Measurements from ENCODE around the gene MCM9. TPM values are rescaled to one million over a fixed set of nuclear protein-coding genes. Genes with fewer than 3 reads are reported as not detected.

MCM9 gene
- total and polyA plus RNA-seq, 2 of the 4 experiments (the other 2 are of a cell fraction) = 3.5 to 7.2 TPM

GRCh38 chr6:118903691-118904090 lies 31.3 kb downstream of the MCM9 start:
- H4K91ac ChIP-seq (ENCODE audit: insufficient read depth, low read depth, low read length) = no peak overlapping the region
- H3K23ac ChIP-seq (ENCODE audit: low read depth, low read length) = no peak overlapping the region
- H2AK5ac ChIP-seq (ENCODE audit: low read depth, low read length) = no peak overlapping the region
- no peaks in the 10 kb centered on the region for H3K9me3 ChIP-seq (ENCODE audit: control insufficient read depth, insufficient read depth, low read length)
- intact Hi-C loops (cut with micrococcal nuclease) (no loop called here), in situ Hi-C loops (cut with MboI; ENCODE audit: low sequenced_read_pairs) (no loop called here), dilution Hi-C loops (cut with HindIII; ENCODE audit: low sequenced_read_pairs, unreplicated experiment) (no loop called here)
- H3K4me1 ChIP-seq (ENCODE audit: control insufficient read depth, insufficient read depth, low read length) = peaks cover 4% of the 10 kb centered on the region; the same call in 1 of the 2 replicates
- H3K9me1 ChIP-seq (ENCODE audit: insufficient read depth, low read length) = peaks cover 8% of the 10 kb centered on the region; the same call in 1 of the 2 replicates
- no peak overlapping the region for H2BK5ac ChIP-seq (ENCODE audit: low read depth, low read length, poor library complexity, severe bottlenecking)
- no peak overlapping the region for H3K56ac ChIP-seq (ENCODE audit: extremely low read depth, insufficient read depth, low read length)
- no peak overlapping the region for H3K4me2 ChIP-seq (ENCODE audit: low read depth, low read length)
- WGBS, 2 experiments (ENCODE audit: extremely low coverage in 2 of 2, insufficient read length in 1 of 2) = no CpG with 5 or more reads among the region's 6 CpGs
- ATAC-seq (ENCODE audit: low read depth) (no peak), DNase-seq (no peak)
- POLR2A ChIA-PET (ENCODE audit: unreplicated experiment) = no interaction called here
- H2AK9ac ChIP-seq (replicated peaks; ENCODE audit: low read depth, low read length, poor library complexity) = no peak overlapping the region
- CTCF ChIA-PET = no interaction called here
- no peak overlapping the region for H2AFZ ChIP-seq (replicated peaks; ENCODE audit: low read length, poor library complexity)
- H4K5ac ChIP-seq (ENCODE audit: low read depth, low read length) = no peak overlapping the region
- BruUV-seq (replicated peaks) = no TSS peak
- no peak overlapping the region for H3K27ac ChIP-seq (ENCODE audit: insufficient read depth, low read length)
- H3K27me3 ChIP-seq (ENCODE audit: control insufficient read depth, insufficient read depth, low read length) = no peaks in the 10 kb centered on the region
- H3K9ac ChIP-seq (ENCODE audit: low read depth, low read length) = no peak overlapping the region
- H3K79me1 ChIP-seq (ENCODE audit: low read depth in 1 of 2, low read length in 2 of 2) = peaks cover 39 to 43% of the 10 kb centered on the region in 2 experiments
- H3K4me3 ChIP-seq (ENCODE audit: insufficient read depth, low read depth, low read length) = no peak overlapping the region
- peaks cover 9% of the 10 kb centered on the region for H3K36me3 ChIP-seq (ENCODE audit: control insufficient read depth, insufficient read depth, low read length)
- TF ChIP-seq CTCF (conservative IDR thresholded peaks at IDR 0.05; ENCODE audit: low read depth, low read length) = no peak
- no peak for TF ChIP-seq USF2 (IDR thresholded peaks at IDR 0.05; ENCODE audit: low read depth, low read length)
- TF ChIP-seq CHD1 (IDR thresholded peaks at IDR 0.05; ENCODE audit: low read depth, low read length) = no peak
- TF ChIP-seq RCOR1 (IDR thresholded peaks at IDR 0.05; ENCODE audit: insufficient replicate concordance, low read length) = no peak
- no peak for TF ChIP-seq RAD21 (IDR thresholded peaks at IDR 0.05; ENCODE audit: low read length)
- no peak for TF ChIP-seq BHLHE40 (IDR thresholded peaks at IDR 0.05; ENCODE audit: low read depth, low read length)
- no peak for TF ChIP-seq FOS (IDR thresholded peaks at IDR 0.05; ENCODE audit: low read depth, low read length)
- no peak for TF ChIP-seq POLR2A (IDR thresholded peaks at IDR 0.05; ENCODE audit: low read depth, low read length)
- no peak for TF ChIP-seq MAFK (IDR thresholded peaks at IDR 0.05; ENCODE audit: low read depth, low read length)
- TF ChIP-seq MXI1 (IDR thresholded peaks at IDR 0.05; ENCODE audit: borderline replicate concordance, low read depth, low read length) = no peak
- no peak for TF ChIP-seq RFX5 (IDR thresholded peaks at IDR 0.05; ENCODE audit: low read depth, low read length)
- TF ChIP-seq, protein P1, sequence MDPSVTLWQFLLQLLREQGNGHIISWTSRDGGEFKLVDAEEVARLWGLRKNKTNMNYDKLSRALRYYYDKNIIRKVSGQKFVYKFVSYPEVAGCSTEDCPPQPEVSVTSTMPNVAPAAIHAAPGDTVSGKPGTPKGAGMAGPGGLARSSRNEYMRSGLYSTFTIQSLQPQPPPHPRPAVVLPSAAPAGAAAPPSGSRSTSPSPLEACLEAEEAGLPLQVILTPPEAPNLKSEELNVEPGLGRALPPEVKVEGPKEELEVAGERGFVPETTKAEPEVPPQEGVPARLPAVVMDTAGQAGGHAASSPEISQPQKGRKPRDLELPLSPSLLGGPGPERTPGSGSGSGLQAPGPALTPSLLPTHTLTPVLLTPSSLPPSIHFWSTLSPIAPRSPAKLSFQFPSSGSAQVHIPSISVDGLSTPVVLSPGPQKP (IDR thresholded peaks at IDR 0.05; ENCODE audit: borderline replicate concordance, low read depth, low read length) = no peak
- TF ChIP-seq NFE2L2 (IDR thresholded peaks at IDR 0.05; ENCODE audit: low read depth, low read length) = no peak
- no peak for TF ChIP-seq SMC3 (IDR thresholded peaks at IDR 0.05; ENCODE audit: low read depth, low read length)
- TF ChIP-seq MAZ (IDR thresholded peaks at IDR 0.05; ENCODE audit: borderline replicate concordance, low read depth, low read length) = no peak
- TF ChIP-seq CEBPB (IDR thresholded peaks at IDR 0.05; ENCODE audit: low read depth, low read length) = no peak
- H3K14ac ChIP-seq (replicated peaks; ENCODE audit: low read depth, low read length) = no peak overlapping the region
- no peaks in the 10 kb centered on the region for H4K20me1 ChIP-seq (ENCODE audit: insufficient read depth, low read length)
- no peak overlapping the region for H4K8ac ChIP-seq (ENCODE audit: low read depth in 2 of 2, low read length in 2 of 2)
- no peak overlapping the region for H2BK20ac ChIP-seq (ENCODE audit: low read depth, low read length)
- no peak overlapping the region for H3K18ac ChIP-seq (ENCODE audit: low read depth, low read length)
- no peak overlapping the region for H2BK15ac ChIP-seq (ENCODE audit: low read depth, low read length)
- no peak overlapping the region for H2BK120ac ChIP-seq (ENCODE audit: low read depth, low read length)
- no peak overlapping the region for H3K4ac ChIP-seq (ENCODE audit: low read depth, low read length)

Measured in IMR-90 (cell line).